Measurements from ENCODE around the gene KRTAP10-7. TPM values are rescaled to one million over a fixed set of nuclear protein-coding genes. Genes with fewer than 3 reads are reported as not detected.
"Not testable (repeated sequence)": the region's sequence is repeated elsewhere in the genome, so short reads cannot be mapped to it uniquely, and the experiment has no call there.

The KRTAP10-7 gene
- total and polyA plus RNA-seq, 4 experiments from 2014 or later, result not detected

- Histone ChIP-seq H3K27ac (ENCODE audit: low read depth, low read length) (no peak within 1 kb of the TSS), H3K4me3 (ENCODE audit: low read length in 2 of 2) (no peak within 1 kb of the TSS), H3K36me3 (ENCODE audit: insufficient read depth, low read length) (no peaks in the 10 kb centered on the region), H3K4me1 (ENCODE audit: insufficient read depth, low read length) (peaks cover 26% of the 10 kb centered on the region), H3K27me3 (ENCODE audit: insufficient read depth, low read length) (no peaks in the 10 kb centered on the region), H3K9me3 (ENCODE audit: control insufficient read depth in 1 of 2, low read length in 2 of 2) (peaks cover 0 to 4% of the 10 kb centered on the region in 2 donors)
- ChIA-PET CTCF (ENCODE audit: partially characterized antibody) (interaction anchor here (1.3 kb wide), 1 partner anchor 116 kb away, joined by 3 read pairs; no protein-coding TSS in a partner anchor), POLR2A (ENCODE audit: partially characterized antibody) (interaction anchor here (1.7 kb wide), 1 partner anchor 27 kb away, joined by 4 read pairs; no protein-coding TSS in a partner anchor)
- Mint-ChIP-seq H3K9me3 (peaks cover 1 to 47% (median 42%) of the 10 kb centered on the region in 8 donors), H3K27ac (peak within 1 kb of the TSS in 2 of 7 donors; percentile 27 to 80), H3K27me3 (no peaks in the 10 kb centered on the region), H3K4me1 (peaks cover 10 to 34% (median 26%) of the 10 kb centered on the region in 4 donors), H3K36me3 (peaks cover 17 to 44% of the 10 kb centered on the region in 2 donors), H3K4me3 (peak within 1 kb of the TSS in 1 of 8 donors; percentile 39)
- intact Hi-C loops (cut with micrococcal nuclease), result no loop called here
- DNase-seq, result no peak
Observed at GRCh38 chr21:44626673-44627143, 26.3 kb downstream of the KRTAP10-7 start, which contains the start of gene KRTAP10-9. Gene KRTAP10-9 (plus strand): TSS chr21:44627093. CDS start chr21:44627172, 79 bp downstream.

- H3K4me3 ChIP-seq (ENCODE audit: low read length in 2 of 2); intact Hi-C loops (cut with micrococcal nuclease); H3K27me3 ChIP-seq (ENCODE audit: insufficient read depth, low read length); H3K36me3 ChIP-seq (ENCODE audit: insufficient read depth, low read length); H3K9me3 ChIP-seq (ENCODE audit: control insufficient read depth in 1 of 2, low read length in 2 of 2); H3K27ac ChIP-seq (ENCODE audit: low read depth, low read length); H3K27me3 Mint-ChIP-seq; DNase-seq: not testable (repeated sequence)
- Mint-ChIP-seq H3K4me1 (peaks cover 10 to 34% (median 25%) of the 10 kb centered on the region in 4 donors), H3K36me3 (peaks cover 17 to 47% of the 10 kb centered on the region in 2 donors), H3K4me3 (peak overlapping the region in 1 of 8 donors; percentile 39), H3K9me3 (peaks cover 0 to 53% (median 47%) of the 10 kb centered on the region in 8 donors), H3K27ac (peak overlapping the region in 1 of 7 donors; percentile 80)
- peaks cover 26% of the 10 kb centered on the region for H3K4me1 ChIP-seq (ENCODE audit: insufficient read depth, low read length)
- ChIA-PET CTCF (ENCODE audit: partially characterized antibody) (interaction anchor here (1.6 kb wide), 1 partner anchor 115 kb away, joined by 4 read pairs; no protein-coding TSS in a partner anchor), POLR2A (ENCODE audit: partially characterized antibody) (interaction anchor here (1.1 to 1.7 kb wide), 2 partner anchors 26 to 30 kb away, joined by 4 read pairs; partner anchors contain the start of gene KRTAP12-3)
Observed at GRCh38 chr21:44627181-44627822, 26.9 kb downstream of the KRTAP10-7 start.

GRCh38 chr21:44627831-44628233 is 27.4 kb downstream of the KRTAP10-7 start:
- H3K36me3 ChIP-seq (ENCODE audit: insufficient read depth, low read length); H3K27me3 ChIP-seq (ENCODE audit: insufficient read depth, low read length); intact Hi-C loops (cut with micrococcal nuclease); DNase-seq; H3K4me3 Mint-ChIP-seq; H3K27ac ChIP-seq (ENCODE audit: low read depth, low read length); H3K9me3 ChIP-seq (ENCODE audit: control insufficient read depth in 1 of 2, low read length in 2 of 2); H3K4me3 ChIP-seq (ENCODE audit: low read length in 2 of 2); H3K27me3 Mint-ChIP-seq: not testable (repeated sequence)
- ChIA-PET POLR2A (ENCODE audit: partially characterized antibody) (interaction anchor here (1.1 kb wide), 1 partner anchor 30 kb away, joined by 4 read pairs; the partner anchor contains the start of gene KRTAP12-3), CTCF (ENCODE audit: partially characterized antibody) (interaction anchor here (1.6 kb wide), 1 partner anchor 115 kb away, joined by 4 read pairs; no protein-coding TSS in a partner anchor)
- Mint-ChIP-seq H3K9me3 (peaks cover 0 to 54% (median 43%) of the 10 kb centered on the region in 8 donors), H3K36me3 (peaks cover 17 to 42% of the 10 kb centered on the region in 2 donors), H3K4me1 (peaks cover 10 to 34% (median 25%) of the 10 kb centered on the region in 4 donors), H3K27ac (peak overlapping the region in 1 of 7 donors; percentile 27)
- peaks cover 26% of the 10 kb centered on the region for H3K4me1 ChIP-seq (ENCODE audit: insufficient read depth, low read length)

- H3K36me3 Mint-ChIP-seq, result peaks cover 12 to 35% of the 10 kb centered on the region in 2 donors
- peaks cover 0 to 54% (median 39%) of the 10 kb centered on the region in 8 donors for H3K9me3 Mint-ChIP-seq
- CTCF ChIA-PET (ENCODE audit: partially characterized antibody), result interaction anchor here (1.6 to 2.9 kb wide), 2 partner anchors 10 to 114 kb away, joined by 4 to 9 read pairs; no protein-coding TSS in a partner anchor
- H3K36me3 ChIP-seq (ENCODE audit: insufficient read depth, low read length), result no peaks in the 10 kb centered on the region
- H3K4me1 Mint-ChIP-seq, result peaks cover 10 to 31% (median 22%) of the 10 kb centered on the region in 4 donors
- H3K9me3 ChIP-seq (ENCODE audit: control insufficient read depth in 1 of 2, low read length in 2 of 2), result peaks cover 0 to 4% of the 10 kb centered on the region in 2 donors
- no peak overlapping the region for H3K4me3 Mint-ChIP-seq
- intact Hi-C loops (cut with micrococcal nuclease), result no loop called here
- no peak for DNase-seq
- no peak overlapping the region for H3K4me3 ChIP-seq (ENCODE audit: low read length in 2 of 2)
- H3K27me3 ChIP-seq (ENCODE audit: insufficient read depth, low read length), result no peaks in the 10 kb centered on the region
- POLR2A ChIA-PET (ENCODE audit: partially characterized antibody), result interaction anchor here (0.9 to 3.8 kb wide), 3 partner anchors 10 to 30 kb away, joined by 3 to 16 read pairs (median 3); partner anchors contain the start of gene KRTAP12-3
- H3K27ac ChIP-seq (ENCODE audit: low read depth, low read length), result no peak overlapping the region
- peak overlapping the region in 3 of 7 donors; percentile 39 to 79 (median 60) for H3K27ac Mint-ChIP-seq
- no peaks in the 10 kb centered on the region for H3K27me3 Mint-ChIP-seq
- H3K4me1 ChIP-seq (ENCODE audit: insufficient read depth, low read length), result peaks cover 26% of the 10 kb centered on the region
Observed at GRCh38 chr21:44628707-44629391, 28.5 kb downstream of the KRTAP10-7 start.

- Histone ChIP-seq H3K4me1 (ENCODE audit: insufficient read depth, low read length) (peaks cover 26% of the 10 kb centered on the region), H3K27ac (ENCODE audit: low read depth, low read length) (no peak overlapping the region), H3K27me3 (ENCODE audit: insufficient read depth, low read length) (no peaks in the 10 kb centered on the region), H3K4me3 (ENCODE audit: low read length in 2 of 2) (no peak overlapping the region), H3K9me3 (ENCODE audit: control insufficient read depth in 1 of 2, low read length in 2 of 2) (peaks cover 0 to 4% of the 10 kb centered on the region in 2 donors), H3K36me3 (ENCODE audit: insufficient read depth, low read length) (no peaks in the 10 kb centered on the region)
- Mint-ChIP-seq H3K27me3 (no peaks in the 10 kb centered on the region), H3K27ac (peak overlapping the region; percentile 48 to 89 (median 72)), H3K36me3 (peaks cover 10 to 24% of the 10 kb centered on the region in 2 donors), H3K4me1 (peaks cover 10 to 31% (median 20%) of the 10 kb centered on the region in 4 donors), H3K4me3 (peak overlapping the region in 6 of 8 donors; percentile 1 to 69 (median 34)), H3K9me3 (peaks cover 0 to 43% (median 31%) of the 10 kb centered on the region in 8 donors)
- no peak for DNase-seq
- ChIA-PET CTCF (ENCODE audit: partially characterized antibody) (interaction anchor here (1.8 to 2.9 kb wide), 2 partner anchors 8 to 12 kb away, joined by 4 to 9 read pairs; no protein-coding TSS in a partner anchor), POLR2A (ENCODE audit: partially characterized antibody) (interaction anchor here (1.1 to 3.8 kb wide), 2 partner anchors 11 to 27 kb away, joined by 4 to 16 read pairs; partner anchors contain the start of gene KRTAP12-3)
- intact Hi-C loops (cut with micrococcal nuclease), result no loop called here
Observed at GRCh38 chr21:44630440-44630839, 30.0 kb downstream of the KRTAP10-7 start.

GRCh38 chr21:44632067-44632466 is 31.7 kb downstream of the KRTAP10-7 start:
- peaks cover 22% of the 10 kb centered on the region for H3K4me1 ChIP-seq (ENCODE audit: insufficient read depth, low read length)
- no peak overlapping the region for H3K27ac ChIP-seq (ENCODE audit: low read depth, low read length)
- H3K36me3 Mint-ChIP-seq, result peaks cover 10 to 24% of the 10 kb centered on the region in 2 donors
- DNase-seq, result no peak
- peaks cover 0 to 4% of the 10 kb centered on the region in 2 donors for H3K9me3 ChIP-seq (ENCODE audit: control insufficient read depth in 1 of 2, low read length in 2 of 2)
- CTCF ChIA-PET (ENCODE audit: partially characterized antibody), result interaction anchor here (1.3 to 1.8 kb wide), 2 partner anchors 10 to 12 kb away, joined by 4 read pairs; no protein-coding TSS in a partner anchor
- H3K4me3 Mint-ChIP-seq, result no peak overlapping the region
- H3K36me3 ChIP-seq (ENCODE audit: insufficient read depth, low read length), result no peaks in the 10 kb centered on the region
- H3K27me3 Mint-ChIP-seq, result peaks cover 0 to 3% of the 10 kb centered on the region in 2 donors
- no peaks in the 10 kb centered on the region for H3K27me3 ChIP-seq (ENCODE audit: insufficient read depth, low read length)
- H3K9me3 Mint-ChIP-seq, result peaks cover 0 to 40% (median 31%) of the 10 kb centered on the region in 8 donors
- H3K4me3 ChIP-seq (ENCODE audit: low read length in 2 of 2), result no peak overlapping the region
- intact Hi-C loops (cut with micrococcal nuclease), result no loop called here
- POLR2A ChIA-PET (ENCODE audit: partially characterized antibody), result interaction anchor here (1.8 to 3.8 kb wide), 2 partner anchors 13 to 26 kb away, joined by 5 to 16 read pairs; partner anchors contain the start of gene KRTAP12-3
- H3K4me1 Mint-ChIP-seq, result peaks cover 10 to 25% (median 17%) of the 10 kb centered on the region in 4 donors
- peak overlapping the region in 3 of 7 donors; percentile 50 to 77 (median 53) for H3K27ac Mint-ChIP-seq
